GM23338 (cell line): ENCODE data around the gene HOXC5. TPM values are rescaled to one million over a fixed set of nuclear protein-coding genes. Genes with fewer than 3 reads are reported as not detected.
A peak's percentile ranks its signal among the peaks of the same experiment; 100 is the strongest.

Source experiments
- ATAC-seq: fragments of 200-7000 bp; cut with Tn5 transposase; 3 replicates; pipeline ENCODE4 v1.9.1; 2020
- DNase-seq: peaks from one replicate; pipeline ENCODE4 v3.0.0-alpha.2; 2015; ENCODE audit warnings: low spot score
- H2AFZ ChIP-seq: fragments of 200-600 bp; sonication (generic); 2 replicates; pipeline ENCODE4 v1.8.0; 2016; ENCODE audit warnings: antibody characterized with exemption, mild to moderate bottlenecking, moderate library complexity
- H3F3A ChIP-seq: fragments of 200-600 bp; sonication (generic); replicated peaks from 2 replicates; pipeline ENCODE4 v1.8.0; 2017; ENCODE audit warnings: antibody characterized with exemption, mixed run types, low read depth
- H3K27ac ChIP-seq: fragments of 200-600 bp; sonication (generic); 2 replicates; pipeline ENCODE4 v1.6.1; 2016; ENCODE audit warnings: low read depth
- H3K27me3 ChIP-seq: fragments of 200-600 bp; sonication (generic); 2 replicates; pipeline ENCODE4 v1.8.0; 2016; ENCODE audit warnings: mild to moderate bottlenecking, mixed run types, moderate library complexity; ENCODE audit not compliant: insufficient read depth
- H3K36me3 ChIP-seq: fragments of 200-600 bp; sonication (generic); 2 replicates; pipeline ENCODE4 v1.8.0; 2016; ENCODE audit warnings: mild to moderate bottlenecking; ENCODE audit not compliant: insufficient read depth
- H3K4me1 ChIP-seq: fragments of 200-600 bp; sonication (generic); 2 replicates; pipeline ENCODE4 v1.8.0; 2016; ENCODE audit warnings: mild to moderate bottlenecking, moderate library complexity; ENCODE audit not compliant: insufficient read depth
- H3K4me2 ChIP-seq: fragments of 200-600 bp; sonication (generic); 2 replicates; pipeline ENCODE4 v1.7.1; 2017; ENCODE audit warnings: mixed run types
- H3K4me3 ChIP-seq: fragments of 200-600 bp; sonication (generic); 2 replicates; pipeline ENCODE4 v1.6.1; 2016; ENCODE audit warnings: mixed run types
- H3K79me2 ChIP-seq: fragments of 200-600 bp; sonication (generic); replicated peaks from 2 replicates; pipeline ENCODE4 v1.8.0; 2017; ENCODE audit warnings: mild to moderate bottlenecking; ENCODE audit not compliant: insufficient read depth
- H3K9me2 ChIP-seq: fragments of 200-600 bp; sonication (generic); 2 replicates; pipeline ENCODE4 v1.8.0; 2017; ENCODE audit not compliant: insufficient read depth
- H4K20me1 ChIP-seq: fragments of 200-600 bp; sonication (generic); replicated peaks from 2 replicates; pipeline ENCODE4 v1.8.0; 2017; ENCODE audit warnings: mild to moderate bottlenecking; ENCODE audit not compliant: insufficient read depth
- H3K27ac Mint-ChIP-seq: 2 replicates; pipeline ENCODE4 v1.8.0; 2020; ENCODE audit warnings: inconsistent platforms, mild to moderate bottlenecking, moderate library complexity, mixed read lengths
- H3K27me3 Mint-ChIP-seq: 3 replicates; pipeline ENCODE4 v1.8.0; 2022; ENCODE audit warnings: low read depth, mild to moderate bottlenecking, moderate library complexity, mixed read lengths, inconsistent platforms; ENCODE audit not compliant: insufficient read depth, poor library complexity
- H3K36me3 Mint-ChIP-seq: 3 replicates; pipeline ENCODE4 v1.8.0; 2021; ENCODE audit warnings: low read depth, mild to moderate bottlenecking, inconsistent platforms, moderate library complexity, mixed read lengths
- H3K4me1 Mint-ChIP-seq: 3 replicates; pipeline ENCODE4 v1.8.0; 2020; ENCODE audit warnings: mild to moderate bottlenecking, inconsistent platforms, mixed read lengths
- H3K4me3 Mint-ChIP-seq: 3 replicates; pipeline ENCODE4 v1.8.0; 2021; ENCODE audit warnings: moderate library complexity, mild to moderate bottlenecking, inconsistent platforms, mixed read lengths
- H3K9me3 Mint-ChIP-seq: 3 replicates; pipeline ENCODE4 v1.8.0; 2020; ENCODE audit warnings: moderate library complexity, mild to moderate bottlenecking, inconsistent platforms, mixed read lengths
- CREB1 ChIP-seq: fragments of 250-450 bp; sonication (Bioruptor Pico); IDR thresholded peaks from 2 replicates; pipeline ENCODE4 v1.5.0; 2020; ENCODE audit warnings: low read depth, mild to moderate bottlenecking, moderate library complexity
- CTCF ChIP-seq, 2 experiments: fragments of 200-600 bp in 1 of 2; sonication (generic) in 1 of 2; conservative IDR thresholded peaks; 2 replicates each; pipeline versions ENCODE4 v1.5.1 to v1.6.1; 2016 to 2017; ENCODE audit warnings: antibody characterized with exemption in 2 of 2, low read depth in 2 of 2, mild to moderate bottlenecking in 2 of 2, moderate library complexity in 1 of 2
- EZH2 ChIP-seq: fragments of 200-600 bp; sonication (generic); IDR thresholded peaks from one replicate; pipeline ENCODE4 v1.8.0; 2017; ENCODE audit warnings: antibody characterized with exemption, mild to moderate bottlenecking, low read depth; ENCODE audit not compliant: unreplicated experiment
- EZH2phosphoT487 ChIP-seq: fragments of 200-600 bp; sonication (generic); IDR thresholded peaks from one replicate; pipeline ENCODE4 v1.8.1; 2018; ENCODE audit warnings: antibody characterized with exemption; ENCODE audit not compliant: unreplicated experiment
- polyA plus RNA-seq: library from polyadenylated mRNA; unstranded; fragments of >200 nt; fragmentation: Nextera tagmentation; extraction: Ambion mirVana; gene quantifications from 2 replicates; pipeline ENCODE4 v1.2.1, GENCODE V29; 2016
- total RNA-seq: library from RNA; depleted of rRNA; stranded (reverse); fragments of >200 nt; shearing (Covaris generic); gene quantifications from 2 replicates; pipeline ENCODE4 v1.2.3, GENCODE V29; 2014

Gene HOXC5
- total and polyA plus RNA-seq, 2 experiments from 2014 or later: not detected

- TF ChIP-seq EZH2 (peak; percentile 73), EZH2phosphoT487 (peak; percentile 46), CTCF (conservative IDR thresholded peaks at IDR 0.05; ENCODE audit: low read depth in 2 of 2) (no peak)
- Mint-ChIP-seq H3K27ac (no peak overlapping the region), H3K4me3 (no peak overlapping the region; the same call in 2 of the 3 replicates), H3K36me3 (no peaks in the 10 kb centered on the region; the same call in 2 of the 3 replicates), H3K9me3 (peaks cover 3% of the 10 kb centered on the region; the same call in 2 of the 3 replicates), H3K4me1 (peaks cover 28% of the 10 kb centered on the region), H3K27me3 (peaks cover 98% of the 10 kb centered on the region)
- no peak for ATAC-seq
- Histone ChIP-seq H3K9me2 (no peaks in the 10 kb centered on the region), H2AFZ (no peak overlapping the region), H3K4me2 (peak overlapping the region; percentile 89), H3K4me1 (peaks cover 42% of the 10 kb centered on the region), H3F3A (peaks cover 33% of the 10 kb centered on the region; the same call in 1 of the 2 replicates), H3K4me3 (peak overlapping the region; percentile 46; the same call in 1 of the 2 replicates), H3K79me2 (no peaks in the 10 kb centered on the region), H4K20me1 (peaks cover 43% of the 10 kb centered on the region), H3K27me3 (peaks cover 100% of the 10 kb centered on the region), H3K27ac (no peak overlapping the region), H3K36me3 (no peaks in the 10 kb centered on the region; the same call in 1 of the 2 replicates)
- DNase-seq: no peak
Observed at GRCh38 chr12:54019924-54020590, 12.8 kb upstream of the HOXC5 start.

- no peak overlapping the region for H3K4me3 ChIP-seq
- Mint-ChIP-seq H3K4me3 (no peak overlapping the region), H3K9me3 (peaks cover 3% of the 10 kb centered on the region; the same call in 2 of the 3 replicates), H3K4me1 (peaks cover 25% of the 10 kb centered on the region), H3K27me3 (peaks cover 98% of the 10 kb centered on the region), H3K36me3 (no peaks in the 10 kb centered on the region; the same call in 2 of the 3 replicates), H3K27ac (no peak overlapping the region)
- peak; percentile 14 for TF ChIP-seq EZH2
- no peak for TF ChIP-seq CREB1
- no peak overlapping the region for H2AFZ ChIP-seq
- no peaks in the 10 kb centered on the region for H3K79me2 ChIP-seq
- H4K20me1 ChIP-seq: peaks cover 43% of the 10 kb centered on the region
- ATAC-seq: no peak
- H3K27me3 ChIP-seq: peaks cover 100% of the 10 kb centered on the region
- H3K9me2 ChIP-seq: no peaks in the 10 kb centered on the region
- peaks cover 48% of the 10 kb centered on the region for H3K4me1 ChIP-seq
- no peak overlapping the region for H3K27ac ChIP-seq
- DNase-seq: no peak
- H3F3A ChIP-seq: peaks cover 30% of the 10 kb centered on the region; the same call in 1 of the 2 replicates
- H3K36me3 ChIP-seq: no peaks in the 10 kb centered on the region; the same call in 1 of the 2 replicates
- 0 out of 2 replicates have a peak overlapping the region, but pooled peaks have one; percentile 52 for H3K4me2 ChIP-seq
Observed at GRCh38 chr12:54020591-54021405, 12.1 kb upstream of the HOXC5 start.
